Progenitor cell of endocrine pancreas (in vitro differentiated cells): ENCODE data around the gene ZNF425. TPM values are rescaled to one million over a fixed set of nuclear protein-coding genes. Genes with fewer than 3 reads are reported as not detected.
"Not testable (repeated sequence)": the region's sequence is repeated elsewhere in the genome, so short reads cannot be mapped to it uniquely, and the experiment has no call there.

Source experiments
- DNase-seq: peaks from one replicate; pipeline ENCODE4 v3.0.0; 2021; ENCODE audit warnings: low spot score; ENCODE audit not compliant: unreplicated experiment
- H3K27ac Mint-ChIP-seq: 2 replicates; pipeline ENCODE4 v1.8.0; 2021; ENCODE audit warnings: mild to moderate bottlenecking, moderate library complexity, mixed read lengths
- H3K27me3 Mint-ChIP-seq: 2 replicates; pipeline ENCODE4 v1.8.0; 2021; ENCODE audit warnings: mixed read lengths
- H3K36me3 Mint-ChIP-seq: 2 replicates; pipeline ENCODE4 v1.8.0; 2022; ENCODE audit warnings: mixed read lengths; ENCODE audit not compliant: insufficient read depth
- H3K4me1 Mint-ChIP-seq: 2 replicates; pipeline ENCODE4 v1.8.0; 2021; ENCODE audit warnings: low read depth, mixed read lengths
- H3K4me3 Mint-ChIP-seq: 2 replicates; pipeline ENCODE4 v1.8.0; 2021; ENCODE audit warnings: low read depth, mild to moderate bottlenecking, moderate library complexity, mixed read lengths
- H3K9me3 Mint-ChIP-seq: 2 replicates; pipeline ENCODE4 v1.8.0; 2021; ENCODE audit warnings: low read depth, mixed read lengths
- CTCF ChIP-seq: fragments of 200-600 bp; sonication (generic); IDR thresholded peaks from one replicate; pipeline ENCODE4 v1.5.0; 2021; ENCODE audit warnings: antibody characterized with exemption, mild to moderate bottlenecking; ENCODE audit not compliant: unreplicated experiment
- total RNA-seq: library from RNA; stranded (reverse); gene quantifications from 2 replicates; pipeline ENCODE4 v1.2.1, GENCODE V29; 2021

The ZNF425 gene
- total RNA-seq, 1 donor from 2014 or later, result 5.3 TPM

DNA sequence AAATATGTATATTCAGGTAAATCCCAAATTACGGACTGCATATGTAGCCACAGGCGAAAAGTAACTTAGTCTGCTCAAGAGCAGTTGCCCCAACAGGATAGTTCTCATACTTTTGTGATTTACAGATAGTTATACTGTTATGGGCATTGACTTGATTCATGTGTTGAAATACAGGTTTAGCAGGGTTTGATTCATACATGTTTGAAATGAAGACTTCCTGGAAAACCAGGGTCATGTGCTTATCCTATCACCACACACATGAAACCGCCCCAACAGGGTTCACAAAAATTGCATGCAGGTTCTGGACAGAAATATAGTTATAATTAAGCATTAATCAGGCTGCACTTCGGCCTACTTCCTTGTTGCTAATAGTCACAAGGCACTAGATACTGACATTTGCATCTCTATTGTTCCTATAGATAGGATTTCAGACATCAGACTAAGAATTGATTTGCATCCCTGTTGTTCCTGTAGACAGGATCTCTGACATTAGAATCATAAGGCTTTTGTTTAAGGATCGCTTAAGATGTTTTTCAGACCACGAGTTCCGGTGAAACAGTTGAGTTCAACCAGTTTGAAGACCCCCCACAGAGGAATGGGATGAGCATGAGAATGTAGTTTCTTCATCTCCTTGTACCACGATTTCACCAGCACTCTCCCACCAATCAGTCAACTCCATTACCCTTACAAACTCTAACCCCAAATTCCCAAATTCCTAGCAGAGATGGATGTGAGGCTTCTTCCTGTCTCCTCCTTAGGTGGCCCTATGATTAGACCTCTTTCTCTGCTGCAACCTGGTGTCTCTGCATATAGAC is 19.1 kb upstream of the ZNF425 start:
- DNase-seq, result no peak
- Mint-ChIP-seq H3K4me1 (peaks cover 16% of the 10 kb centered on the region), H3K27me3 (no peaks in the 10 kb centered on the region), H3K4me3 (peak overlapping the region; percentile 17), H3K27ac (peak overlapping the region; percentile 7), H3K9me3 (no peaks in the 10 kb centered on the region), H3K36me3 (no peaks in the 10 kb centered on the region)
- no peak for TF ChIP-seq CTCF

DNA sequence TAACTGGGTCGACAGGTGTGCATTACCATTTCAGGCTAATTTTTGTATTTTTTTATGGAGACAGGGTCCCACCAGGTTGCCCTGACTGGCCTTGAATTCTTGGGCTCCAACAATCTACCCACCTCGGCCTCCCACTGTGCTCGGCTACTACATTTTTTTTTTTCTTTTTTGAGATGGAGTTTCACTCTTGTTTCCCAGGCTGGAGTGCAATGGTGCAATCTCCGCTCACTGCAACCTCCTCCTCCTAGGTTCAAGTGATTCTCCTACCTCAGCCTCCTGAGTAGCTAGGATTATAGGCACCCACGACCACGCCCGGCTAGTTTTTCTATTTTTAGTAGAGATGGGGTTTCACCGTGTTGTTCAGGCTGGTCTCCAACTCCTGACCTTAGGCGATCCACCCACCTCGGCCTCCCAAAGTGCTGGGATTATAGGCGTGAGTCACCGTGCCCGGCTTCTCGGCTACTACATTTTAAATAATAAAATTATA is 18.4 kb upstream of the ZNF425 start:
- H3K27me3 Mint-ChIP-seq, H3K9me3 Mint-ChIP-seq, H3K36me3 Mint-ChIP-seq, H3K27ac Mint-ChIP-seq, DNase-seq, H3K4me3 Mint-ChIP-seq: not testable (repeated sequence)
- H3K4me1 Mint-ChIP-seq, result peaks cover 16% of the 10 kb centered on the region

- no peak for DNase-seq
- TF ChIP-seq CTCF, result no peak
- Mint-ChIP-seq H3K27ac (no peak overlapping the region), H3K27me3 (no peaks in the 10 kb centered on the region), H3K4me3 (no peak overlapping the region), H3K4me1 (peaks cover 9% of the 10 kb centered on the region), H3K9me3 (no peaks in the 10 kb centered on the region), H3K36me3 (peaks cover 1% of the 10 kb centered on the region)
These were observed 15.8 kb upstream of the ZNF425 start for GRCh38 chr7:149141893-149142292.

DNA sequence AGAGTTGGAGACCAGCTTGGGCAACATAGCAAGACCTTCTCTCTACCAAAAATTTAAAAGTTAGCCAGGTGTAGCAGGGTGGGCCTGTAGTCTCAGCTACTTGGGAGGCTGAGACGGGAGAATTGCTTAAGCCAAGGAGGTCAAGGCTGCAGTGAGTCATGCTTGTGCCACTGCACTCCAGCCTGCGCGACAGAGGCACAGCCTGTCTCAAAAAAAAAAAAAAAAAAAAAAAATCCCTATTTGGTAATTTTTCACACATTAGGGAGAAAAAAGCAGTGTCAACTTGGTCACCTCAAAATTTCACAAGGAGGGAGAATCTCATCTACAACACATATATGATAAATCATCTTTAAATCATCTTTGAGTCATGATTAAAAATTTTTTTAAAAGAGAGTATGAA is 14.7 kb upstream of the ZNF425 start:
- no peaks in the 10 kb centered on the region for H3K27me3 Mint-ChIP-seq
- H3K4me3 Mint-ChIP-seq, result no peak overlapping the region
- no peak for DNase-seq
- TF ChIP-seq CTCF, result no peak
- no peaks in the 10 kb centered on the region for H3K9me3 Mint-ChIP-seq
- H3K36me3 Mint-ChIP-seq, result peaks cover 1% of the 10 kb centered on the region
- H3K27ac Mint-ChIP-seq, result no peak overlapping the region
- peaks cover 6% of the 10 kb centered on the region for H3K4me1 Mint-ChIP-seq

DNA sequence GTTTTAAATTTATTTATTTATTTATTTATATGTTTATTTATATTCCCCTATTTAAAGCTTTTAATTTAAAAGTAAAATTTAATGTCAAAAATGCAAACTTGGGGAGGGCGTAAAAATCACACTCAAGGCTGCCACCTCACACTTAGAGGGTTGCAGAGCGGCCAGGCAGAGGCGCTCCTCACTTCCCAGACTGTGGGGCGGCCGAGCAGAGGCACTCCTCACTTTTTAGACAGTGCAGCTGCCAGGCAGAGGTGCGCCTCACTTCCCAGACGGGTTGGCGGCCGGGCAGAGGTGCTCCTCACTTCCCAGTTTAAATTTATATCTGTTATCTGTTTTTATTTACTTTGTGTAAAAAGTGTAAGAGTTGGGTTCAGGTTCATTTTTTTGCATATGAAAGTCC is 10.0 kb upstream of the ZNF425 start:
- Mint-ChIP-seq H3K9me3 (no peaks in the 10 kb centered on the region), H3K4me1 (no peaks in the 10 kb centered on the region), H3K36me3 (peaks cover 3% of the 10 kb centered on the region), H3K4me3 (no peak overlapping the region), H3K27me3 (no peaks in the 10 kb centered on the region), H3K27ac (no peak overlapping the region)
- TF ChIP-seq CTCF, result no peak
- no peak for DNase-seq
